HL-60 (cell line): ENCODE results near the gene FBXL14.
A peak's percentile ranks its signal among the peaks of the same experiment; 100 is the strongest.

Experiments
- DNase-seq, 2 experiments: peaks; one replicate each; pipeline ENCODE4 v3.0.0-alpha.2; 2010 to 2020; ENCODE audit warnings: low read depth in 1 of 2, low spot score in 1 of 2
- H3K27ac ChIP-seq: fragments of 250-450 bp; sonication (Bioruptor Pico); replicated peaks from 2 replicates; pipeline ENCODE4 v1.5.1; 2020; ENCODE audit warnings: mild to moderate bottlenecking, moderate library complexity
- H3K27me3 ChIP-seq: fragments of 250-450 bp; sonication (Bioruptor Pico); 2 replicates; pipeline ENCODE4 v1.5.1; 2021; ENCODE audit warnings: mild to moderate bottlenecking, moderate library complexity; ENCODE audit not compliant: insufficient read depth, poor library complexity, severe bottlenecking
- H3K4me3 ChIP-seq: replicated peaks from 2 replicates; pipeline ENCODE4 v1.5.1; 2011; ENCODE audit warnings: mild to moderate bottlenecking, control low read depth, low read length; ENCODE audit not compliant: insufficient read depth
- CTCF ChIP-seq: IDR thresholded peaks from one replicate; pipeline ENCODE4 v1.5.1; 2011; ENCODE audit warnings: low read length, control low read depth, inconsistent platforms; ENCODE audit not compliant: insufficient read depth
- GABPA ChIP-seq: IDR thresholded peaks from 2 replicates; pipeline ENCODE4 v1.6.1; 2012; ENCODE audit warnings: low read depth
- POLR2AphosphoS5 ChIP-seq: IDR thresholded peaks from 2 replicates; pipeline ENCODE4 v1.6.1; 2012; ENCODE audit warnings: low read depth
- REST ChIP-seq: IDR thresholded peaks from 2 replicates; pipeline ENCODE4 v1.6.1; 2012; ENCODE audit warnings: low read depth; ENCODE audit not compliant: insufficient replicate concordance
- SPI1 ChIP-seq: IDR thresholded peaks from 2 replicates; pipeline ENCODE4 v1.6.1; 2012; ENCODE audit warnings: low read depth, mild to moderate bottlenecking, borderline replicate concordance

Gene FBXL14

GRCh38 chr12:1534748-1535147 is 59.6 kb downstream of the FBXL14 start:
- Histone ChIP-seq H3K4me3 (no peak overlapping the region), H3K27me3 (peaks cover 51% of the 10 kb centered on the region), H3K27ac (no peak overlapping the region)
- DNase-seq: no peak
- no peak for TF ChIP-seq CTCF
- no peak for TF ChIP-seq REST
- no peak for TF ChIP-seq POLR2AphosphoS5
- no peak for TF ChIP-seq GABPA
- no peak for TF ChIP-seq SPI1

DNA sequence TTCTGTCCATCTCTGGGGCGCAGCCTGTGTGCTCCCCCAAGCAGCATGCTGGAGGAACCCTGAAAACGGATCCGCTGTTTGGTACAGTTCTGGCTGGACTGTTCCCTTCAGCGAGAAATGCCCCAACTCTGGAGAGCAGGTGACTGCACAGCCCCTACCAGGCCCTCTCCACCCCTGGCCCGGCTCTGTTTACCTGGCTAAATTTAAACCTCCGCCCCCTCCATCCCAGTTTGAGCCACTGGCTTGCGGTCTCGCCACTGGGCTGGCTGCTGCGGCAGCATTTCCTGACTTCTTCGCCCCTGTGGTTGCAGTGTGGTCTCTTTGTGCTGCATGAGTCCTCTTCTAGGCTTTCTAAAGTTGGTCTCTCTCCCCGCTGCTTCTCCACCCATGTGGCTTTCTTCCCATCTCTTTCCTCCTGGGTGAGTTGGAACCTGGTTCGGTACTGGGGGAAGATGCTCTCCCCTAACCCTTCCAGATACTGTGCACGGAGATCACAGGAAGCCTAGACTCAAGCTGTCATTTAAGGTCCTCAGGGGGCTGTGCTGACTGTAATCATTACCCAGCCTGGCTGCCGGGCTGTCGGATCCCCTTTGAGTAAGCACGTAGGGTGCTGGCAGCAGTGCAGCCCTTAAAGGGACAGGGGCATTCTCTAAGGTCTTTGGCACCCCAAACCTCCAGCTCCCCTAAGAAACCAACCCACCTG is 60.6 kb downstream of the FBXL14 start:
- TF ChIP-seq REST (no peak), POLR2AphosphoS5 (peak; percentile 71)
- no peak overlapping the region for H3K27ac ChIP-seq
- H3K27me3 ChIP-seq: peaks cover 59% of the 10 kb centered on the region
- no peak overlapping the region for H3K4me3 ChIP-seq
- peak in 1 of 2 experiments; percentile 59 for DNase-seq

DNA sequence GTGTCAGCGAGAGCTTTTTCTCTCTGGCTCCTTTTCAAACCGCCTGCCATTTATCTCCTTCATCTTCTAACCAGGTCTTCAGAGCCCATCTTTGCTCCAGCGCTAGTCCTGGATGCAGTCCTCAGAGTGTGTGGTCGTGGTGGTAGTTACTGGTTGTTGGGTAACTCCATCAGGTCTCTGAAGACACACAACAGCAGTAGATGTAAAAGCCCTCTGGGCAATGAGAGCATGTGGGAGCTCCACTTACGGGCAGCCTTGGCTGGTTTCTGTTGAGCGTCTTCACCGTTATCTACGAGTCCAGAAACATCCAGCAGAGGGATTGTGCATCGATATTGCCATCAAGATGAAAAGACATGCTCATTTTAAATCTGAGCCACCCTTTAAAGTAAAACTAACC is 61.2 kb downstream of the FBXL14 start:
- no peak overlapping the region for H3K27ac ChIP-seq
- TF ChIP-seq REST: no peak
- no peak for TF ChIP-seq POLR2AphosphoS5
- no peak for TF ChIP-seq CTCF
- TF ChIP-seq SPI1: no peak
- no peak for TF ChIP-seq GABPA
- DNase-seq: peak in 1 of 2 experiments; percentile 21
- H3K4me3 ChIP-seq: no peak overlapping the region
- H3K27me3 ChIP-seq: peaks cover 58% of the 10 kb centered on the region
